Activated T-helper 17 cell treated with anti-CD3 and anti-CD28 coated beads, Interleukin-2, amount 50 U/mL, for 72 hours (primary cell): ENCODE data around the gene ZC2HC1C. TPM values are rescaled to one million over a fixed set of nuclear protein-coding genes. Genes with fewer than 3 reads are reported as not detected.
A peak's percentile ranks its signal among the peaks of the same experiment; 100 is the strongest.

ENCODE experiments used
- ATAC-seq: fragments of 150-1000 bp; cut with Tn5 transposase; replicated peaks from 2 replicates; pipeline ENCODE4 v1.10.0; 2021; ENCODE audit warnings: mild to moderate bottlenecking, moderate library complexity
- H3K27ac Mint-ChIP-seq: one replicate; pipeline ENCODE4 v1.8.0; 2022; ENCODE audit warnings: mixed read lengths
- H3K27me3 Mint-ChIP-seq: one replicate; pipeline ENCODE4 v1.8.0; 2022; ENCODE audit warnings: mixed read lengths
- H3K36me3 Mint-ChIP-seq: one replicate; pipeline ENCODE4 v1.8.0; 2022; ENCODE audit warnings: low read depth, mild to moderate bottlenecking, mixed read lengths
- H3K4me1 Mint-ChIP-seq: one replicate; pipeline ENCODE4 v1.8.0; 2022; ENCODE audit warnings: mixed read lengths
- H3K4me3 Mint-ChIP-seq: one replicate; pipeline ENCODE4 v1.8.0; 2022; ENCODE audit warnings: mild to moderate bottlenecking, mixed read lengths
- H3K9me3 Mint-ChIP-seq: one replicate; pipeline ENCODE4 v1.8.0; 2022; ENCODE audit warnings: mixed read lengths
- total RNA-seq, 2 donors: library from RNA; stranded (reverse); gene quantifications; one replicate each; pipeline ENCODE4 v1.2.3, GENCODE V29; 2022

The ZC2HC1C gene
- total RNA-seq, 2 donors from 2014 or later, result 2.2 to 3.7 TPM

- Mint-ChIP-seq H3K9me3 (no peaks in the 10 kb centered on the region), H3K4me1 (no peaks in the 10 kb centered on the region), H3K4me3 (no peak overlapping the region), H3K36me3 (peaks cover 95% of the 10 kb centered on the region), H3K27me3 (no peaks in the 10 kb centered on the region), H3K27ac (no peak overlapping the region)
- no peak for ATAC-seq
Measured at GRCh38 chr14:75094896-75095295, 25.5 kb downstream of the ZC2HC1C start.

GRCh38 chr14:75095690-75096089 is 26.2 kb downstream of the ZC2HC1C start:
- H3K4me1 Mint-ChIP-seq, result no peaks in the 10 kb centered on the region
- H3K27ac Mint-ChIP-seq, result no peak overlapping the region
- no peak overlapping the region for H3K4me3 Mint-ChIP-seq
- H3K9me3 Mint-ChIP-seq, result no peaks in the 10 kb centered on the region
- H3K36me3 Mint-ChIP-seq, result peaks cover 94% of the 10 kb centered on the region
- ATAC-seq, result no peak
- no peaks in the 10 kb centered on the region for H3K27me3 Mint-ChIP-seq

GRCh38 chr14:75096959-75097358 is 27.5 kb downstream of the ZC2HC1C start:
- ATAC-seq, result no peak
- Mint-ChIP-seq H3K27ac (no peak overlapping the region), H3K36me3 (peaks cover 94% of the 10 kb centered on the region), H3K27me3 (no peaks in the 10 kb centered on the region), H3K9me3 (no peaks in the 10 kb centered on the region), H3K4me1 (no peaks in the 10 kb centered on the region), H3K4me3 (no peak overlapping the region)

- H3K27ac Mint-ChIP-seq, result no peak overlapping the region
- no peaks in the 10 kb centered on the region for H3K9me3 Mint-ChIP-seq
- H3K27me3 Mint-ChIP-seq, result no peaks in the 10 kb centered on the region
- H3K4me3 Mint-ChIP-seq, result no peak overlapping the region
- no peak for ATAC-seq
- peaks cover 93% of the 10 kb centered on the region for H3K36me3 Mint-ChIP-seq
- H3K4me1 Mint-ChIP-seq, result no peaks in the 10 kb centered on the region
Measured at GRCh38 chr14:75098212-75098611, 28.8 kb downstream of the ZC2HC1C start.

GRCh38 chr14:75098682-75099081 is 29.2 kb downstream of the ZC2HC1C start:
- H3K36me3 Mint-ChIP-seq, result peaks cover 94% of the 10 kb centered on the region

GRCh38 chr14:75101491-75101890 is 32.0 kb downstream of the ZC2HC1C start:
- H3K4me3 Mint-ChIP-seq, result no peak overlapping the region
- ATAC-seq, result no peak
- H3K27ac Mint-ChIP-seq, result peak overlapping the region; percentile 10
- no peaks in the 10 kb centered on the region for H3K4me1 Mint-ChIP-seq
- H3K36me3 Mint-ChIP-seq, result peaks cover 94% of the 10 kb centered on the region
- H3K9me3 Mint-ChIP-seq, result no peaks in the 10 kb centered on the region
- no peaks in the 10 kb centered on the region for H3K27me3 Mint-ChIP-seq

More at GRCh38 chr14:75098682-75099081, 29.2 kb downstream of the ZC2HC1C start:
- no peak overlapping the region for H3K4me3 Mint-ChIP-seq
- no peaks in the 10 kb centered on the region for H3K9me3 Mint-ChIP-seq
- no peaks in the 10 kb centered on the region for H3K4me1 Mint-ChIP-seq
- ATAC-seq, result no peak
- H3K27ac Mint-ChIP-seq, result no peak overlapping the region
- H3K27me3 Mint-ChIP-seq, result no peaks in the 10 kb centered on the region

GRCh38 chr14:75107186-75107585 is 37.7 kb downstream of the ZC2HC1C start:
- H3K36me3 Mint-ChIP-seq, result peaks cover 97% of the 10 kb centered on the region
- no peaks in the 10 kb centered on the region for H3K27me3 Mint-ChIP-seq
- H3K9me3 Mint-ChIP-seq, result no peaks in the 10 kb centered on the region
- H3K4me1 Mint-ChIP-seq, result no peaks in the 10 kb centered on the region
- H3K27ac Mint-ChIP-seq, result no peak overlapping the region
- H3K4me3 Mint-ChIP-seq, result no peak overlapping the region
- ATAC-seq, result no peak

- H3K36me3 Mint-ChIP-seq, result peaks cover 95% of the 10 kb centered on the region
- no peak overlapping the region for H3K27ac Mint-ChIP-seq
- no peak for ATAC-seq
- H3K9me3 Mint-ChIP-seq, result no peaks in the 10 kb centered on the region
- no peaks in the 10 kb centered on the region for H3K27me3 Mint-ChIP-seq
- no peak overlapping the region for H3K4me3 Mint-ChIP-seq
- H3K4me1 Mint-ChIP-seq, result peaks cover 8% of the 10 kb centered on the region
Measured at GRCh38 chr14:75109877-75110276, 40.4 kb downstream of the ZC2HC1C start.

- no peak overlapping the region for H3K27ac Mint-ChIP-seq
- H3K27me3 Mint-ChIP-seq, result no peaks in the 10 kb centered on the region
- peak; percentile 53 for ATAC-seq
- H3K36me3 Mint-ChIP-seq, result peaks cover 95% of the 10 kb centered on the region
- no peak overlapping the region for H3K4me3 Mint-ChIP-seq
- H3K4me1 Mint-ChIP-seq, result peaks cover 8% of the 10 kb centered on the region
- no peaks in the 10 kb centered on the region for H3K9me3 Mint-ChIP-seq
Measured at GRCh38 chr14:75113932-75114539, 44.6 kb downstream of the ZC2HC1C start.

GRCh38 chr14:75119056-75119455 is 49.6 kb downstream of the ZC2HC1C start:
- ATAC-seq, result no peak
- Mint-ChIP-seq H3K4me3 (no peak overlapping the region), H3K36me3 (peaks cover 73% of the 10 kb centered on the region), H3K27me3 (no peaks in the 10 kb centered on the region), H3K27ac (no peak overlapping the region), H3K4me1 (peaks cover 9% of the 10 kb centered on the region), H3K9me3 (no peaks in the 10 kb centered on the region)

- Mint-ChIP-seq H3K27ac (no peak overlapping the region), H3K36me3 (peaks cover 65% of the 10 kb centered on the region), H3K27me3 (no peaks in the 10 kb centered on the region), H3K9me3 (no peaks in the 10 kb centered on the region), H3K4me1 (peaks cover 18% of the 10 kb centered on the region), H3K4me3 (no peak overlapping the region)
- no peak for ATAC-seq
Measured at GRCh38 chr14:75120541-75121291, 51.3 kb downstream of the ZC2HC1C start.

- peaks cover 64% of the 10 kb centered on the region for H3K36me3 Mint-ChIP-seq
- peaks cover 22% of the 10 kb centered on the region for H3K4me1 Mint-ChIP-seq
- H3K9me3 Mint-ChIP-seq, result no peaks in the 10 kb centered on the region
- H3K27ac Mint-ChIP-seq, result no peak overlapping the region
- H3K27me3 Mint-ChIP-seq, result no peaks in the 10 kb centered on the region
- ATAC-seq, result no peak
- H3K4me3 Mint-ChIP-seq, result no peak overlapping the region
Measured at GRCh38 chr14:75121552-75121951, 52.1 kb downstream of the ZC2HC1C start.

- H3K27ac Mint-ChIP-seq, result peak overlapping the region; percentile 66
- peak overlapping the region; percentile 96 for H3K4me3 Mint-ChIP-seq
- H3K4me1 Mint-ChIP-seq, result peaks cover 27% of the 10 kb centered on the region
- peaks cover 51% of the 10 kb centered on the region for H3K36me3 Mint-ChIP-seq
- H3K9me3 Mint-ChIP-seq, result no peaks in the 10 kb centered on the region
- no peaks in the 10 kb centered on the region for H3K27me3 Mint-ChIP-seq
- peak; percentile 31 for ATAC-seq
Measured at GRCh38 chr14:75123991-75124390, 54.5 kb downstream of the ZC2HC1C start.

- H3K9me3 Mint-ChIP-seq, result no peaks in the 10 kb centered on the region
- H3K27me3 Mint-ChIP-seq, result no peaks in the 10 kb centered on the region
- peak overlapping the region; percentile 96 for H3K4me3 Mint-ChIP-seq
- peak overlapping the region; percentile 97 for H3K27ac Mint-ChIP-seq
- peaks cover 40% of the 10 kb centered on the region for H3K36me3 Mint-ChIP-seq
- H3K4me1 Mint-ChIP-seq, result peaks cover 27% of the 10 kb centered on the region
- no peak for ATAC-seq
Measured at GRCh38 chr14:75125617-75126016, 56.2 kb downstream of the ZC2HC1C start.

- ATAC-seq, result no peak
- H3K4me1 Mint-ChIP-seq, result peaks cover 27% of the 10 kb centered on the region
- peaks cover 40% of the 10 kb centered on the region for H3K36me3 Mint-ChIP-seq
- peak overlapping the region; percentile 96 for H3K4me3 Mint-ChIP-seq
- no peaks in the 10 kb centered on the region for H3K27me3 Mint-ChIP-seq
- no peaks in the 10 kb centered on the region for H3K9me3 Mint-ChIP-seq
- peak overlapping the region; percentile 97 for H3K27ac Mint-ChIP-seq
Measured at GRCh38 chr14:75126121-75126544, 56.7 kb downstream of the ZC2HC1C start.
